GM19467 (cell line): Measurements from ENCODE around the gene BLMH.
"Not testable (repeated sequence)": the region's sequence is repeated elsewhere in the genome, so short reads cannot be mapped to it uniquely, and the experiment has no call there.

Experiments
- ATAC-seq: cut with Tn5 transposase; IDR thresholded peaks from one replicate; pipeline ENCODE4 v1.9.1; 2021; ENCODE audit warnings: mild to moderate bottlenecking, moderate library complexity; ENCODE audit not compliant: unreplicated experiment

The BLMH gene

GRCh38 chr17:30207655-30208054, 84.1 kb downstream of the BLMH start:
- ATAC-seq: no peak

GRCh38 chr17:30203471-30203981, 88.2 kb downstream of the BLMH start:
- no peak for ATAC-seq

- not testable (repeated sequence) for ATAC-seq
Measured at GRCh38 chr17:30200656-30201055, 91.1 kb downstream of the BLMH start.

GRCh38 chr17:30200106-30200505, 91.6 kb downstream of the BLMH start:
- ATAC-seq: no peak

GRCh38 chr17:30199600-30199999, 92.1 kb downstream of the BLMH start:
- no peak for ATAC-seq
